NCI-H345 (cell line): ENCODE results near the gene OGFR.

Experiments
- DNase-seq: peaks from one replicate; lab custom pipeline; 2025; lab: John Stamatoyannopoulos, UW

The OGFR gene

GRCh38 chr20:62769346-62770071, 35.1 kb upstream of the OGFR start:
- no peak for DNase-seq

DNA sequence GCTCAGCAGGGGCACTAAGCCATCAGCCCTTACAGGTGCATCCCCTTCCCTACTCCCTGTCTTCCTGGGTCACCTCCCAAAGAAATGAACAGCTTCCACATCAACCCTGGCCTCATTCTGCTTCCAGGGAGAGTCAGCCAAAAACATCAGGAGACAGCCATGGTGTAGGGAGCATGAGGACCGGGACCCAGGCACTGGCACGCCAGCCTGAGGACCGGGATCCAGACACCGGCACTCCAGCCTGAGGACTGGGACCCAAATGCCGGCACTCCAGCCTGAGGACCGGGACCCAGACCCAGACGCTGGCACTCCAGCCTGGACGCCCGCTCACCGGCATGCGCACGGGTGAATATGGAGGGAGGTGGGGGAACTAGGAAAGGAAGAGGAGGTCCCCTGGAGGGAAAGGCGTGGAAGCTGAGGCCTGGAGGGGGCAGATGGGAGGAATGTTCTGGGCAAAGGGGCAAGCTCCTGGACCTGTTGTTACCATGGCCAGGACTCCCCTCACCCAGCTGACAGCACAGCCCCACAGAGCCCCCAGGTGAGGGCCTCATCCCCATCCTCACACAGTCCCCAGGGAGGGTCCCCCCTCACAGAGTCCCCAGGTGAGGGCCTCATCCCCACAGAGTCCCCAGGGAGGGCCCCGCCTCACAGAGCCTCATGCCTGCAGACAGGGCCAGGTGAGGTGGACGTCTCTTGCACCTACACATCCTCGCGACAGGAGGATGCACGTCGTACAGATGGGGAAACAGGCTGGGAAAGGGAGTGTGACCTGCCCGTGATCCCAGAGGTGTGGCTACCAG, 34.3 kb upstream of the OGFR start:
- DNase-seq: no peak

DNA sequence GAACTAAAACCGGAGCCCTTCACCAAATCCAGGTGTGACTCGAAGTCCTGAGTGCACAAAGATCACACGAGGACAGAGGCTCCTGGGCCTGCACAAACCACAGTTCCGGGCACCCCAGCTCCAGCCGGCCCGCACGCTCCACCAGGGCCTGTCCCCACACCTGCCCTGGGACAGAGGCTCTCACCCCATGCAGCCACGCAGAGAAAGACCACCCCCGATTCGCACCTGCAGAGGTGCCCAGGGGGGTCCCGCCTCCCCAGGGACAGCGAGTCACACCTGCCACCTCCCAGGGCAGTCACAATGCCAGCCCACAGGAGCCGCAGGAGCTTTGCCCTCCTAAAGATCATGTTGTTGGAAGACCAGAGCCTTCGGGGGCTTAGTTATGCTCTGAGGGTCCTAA, 33.7 kb upstream of the OGFR start:
- no peak for DNase-seq

DNA sequence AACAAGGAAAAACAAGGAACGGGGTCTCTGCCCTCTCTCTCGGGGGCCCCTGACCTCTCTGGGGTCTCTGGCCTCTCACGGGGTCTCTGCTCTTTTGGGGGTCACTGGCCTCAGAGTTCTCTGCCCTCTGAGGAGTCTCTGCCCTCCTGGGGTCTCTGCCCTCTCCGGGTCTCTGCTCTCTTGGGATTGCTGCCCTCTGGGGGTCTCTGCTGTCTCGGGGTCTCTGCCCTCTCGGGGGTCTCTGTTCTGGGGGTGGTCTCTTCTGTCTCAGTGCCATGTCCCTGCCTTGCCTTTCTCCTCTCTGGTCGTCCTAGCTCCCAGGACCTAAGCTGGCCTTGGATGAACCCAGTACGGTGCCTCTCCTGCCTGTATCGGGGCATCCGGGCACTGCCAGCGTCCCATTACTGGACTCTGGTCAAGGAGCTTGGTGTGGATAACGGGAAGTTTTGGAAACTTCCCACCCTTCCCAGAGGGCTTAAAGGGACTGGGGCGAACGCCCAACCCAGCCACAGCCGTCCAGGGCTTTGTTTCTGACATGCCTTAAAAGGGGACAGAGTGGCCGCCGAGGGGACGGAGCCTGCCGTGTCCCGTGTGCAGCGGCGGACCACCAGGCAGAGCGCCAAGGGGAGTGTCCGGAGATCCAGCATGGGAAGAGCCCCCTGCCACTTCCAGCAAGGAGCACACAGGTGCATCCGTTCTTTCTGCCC, 33.1 kb upstream of the OGFR start:
- no peak for DNase-seq

- no peak for DNase-seq
Observed at GRCh38 chr20:62772103-62772611, 32.5 kb upstream of the OGFR start.

GRCh38 chr20:62772619-62772989, 32.0 kb upstream of the OGFR start:
- DNase-seq: no peak

- DNase-seq: peak; percentile 66
Observed at GRCh38 chr20:62772990-62773844, 31.4 kb upstream of the OGFR start.

GRCh38 chr20:62773845-62774714, 30.6 kb upstream of the OGFR start:
- DNase-seq: peak; percentile 88

- DNase-seq: no peak
Observed at GRCh38 chr20:62774762-62775161, 29.9 kb upstream of the OGFR start.

DNA sequence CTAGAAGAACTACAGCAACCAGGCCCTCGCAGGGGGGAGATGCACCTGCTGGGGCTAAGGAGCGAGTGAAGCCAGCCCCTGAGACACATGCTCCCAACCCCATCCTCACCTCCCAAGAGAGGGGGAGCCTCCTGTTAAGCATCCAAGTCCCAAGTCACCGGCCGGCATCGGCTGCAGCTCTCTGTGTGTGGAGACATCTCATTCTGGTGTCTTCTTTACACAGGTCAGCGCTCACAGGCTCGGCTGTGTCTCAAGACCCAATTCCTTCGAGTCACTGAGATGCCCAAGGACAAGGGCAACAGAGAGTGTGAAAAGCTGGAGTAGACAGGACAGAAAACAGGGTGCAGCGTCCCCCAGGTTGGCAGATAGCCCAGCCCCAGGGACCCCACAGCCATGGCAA, 29.4 kb upstream of the OGFR start:
- DNase-seq: no peak

GRCh38 chr20:62776035-62776691, 28.5 kb upstream of the OGFR start:
- no peak for DNase-seq

GRCh38 chr20:62776692-62777527, 27.7 kb upstream of the OGFR start:
- DNase-seq: peak; percentile 19

GRCh38 chr20:62777528-62777830, 27.2 kb upstream of the OGFR start:
- no peak for DNase-seq

GRCh38 chr20:62778058-62778457, 26.6 kb upstream of the OGFR start:
- DNase-seq: no peak

GRCh38 chr20:62778601-62779416, 25.8 kb upstream of the OGFR start:
- DNase-seq: no peak

DNA sequence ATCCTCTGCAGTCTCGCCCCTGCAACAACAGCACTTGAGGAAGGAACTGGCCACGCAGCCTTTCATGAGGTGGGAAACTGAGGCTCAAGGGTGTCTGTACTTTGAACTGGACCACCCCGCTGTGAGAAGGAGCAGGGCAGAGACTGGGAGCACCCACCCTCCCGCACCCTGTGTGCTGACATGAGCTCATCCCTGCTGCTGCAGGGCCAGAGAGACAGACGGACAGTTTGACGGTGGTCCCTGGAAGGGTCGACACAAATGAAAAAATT, 25.3 kb upstream of the OGFR start:
- no peak for DNase-seq

GRCh38 chr20:62780204-62780603, 24.4 kb upstream of the OGFR start:
- peak; percentile 60 for DNase-seq

DNA sequence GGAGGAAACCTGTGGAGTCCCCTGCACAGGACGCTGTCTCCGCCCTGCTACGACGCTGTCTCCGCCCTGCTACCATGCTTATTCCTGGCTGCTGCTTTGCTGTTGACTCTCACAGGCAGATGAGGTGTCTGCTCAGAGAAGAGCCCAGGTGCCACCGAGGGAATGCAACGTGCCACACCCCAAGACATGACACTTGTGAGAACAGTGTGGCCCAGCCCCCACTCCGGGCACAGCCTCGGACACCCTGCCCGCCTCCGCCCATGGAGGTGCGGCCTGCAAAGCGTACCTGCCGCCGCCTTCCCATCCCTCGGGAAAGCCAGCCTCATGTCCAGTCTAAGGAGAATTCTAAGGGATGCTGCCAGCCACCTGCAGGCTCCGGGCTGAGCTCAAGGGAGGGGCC, 23.9 kb upstream of the OGFR start:
- DNase-seq: peak; percentile 60
